Measurements from ENCODE around the gene PPARD. TPM values are rescaled to one million over a fixed set of nuclear protein-coding genes. Genes with fewer than 3 reads are reported as not detected.

Gene PPARD
- total and polyA plus RNA-seq, 2 donors (not counting 1 experiment from before 2014, with no cell fraction given) = 14.8 to 16.3 TPM

- Histone ChIP-seq H3K4me2 (ENCODE audit: extremely low read depth, insufficient read depth, low read length) (peak overlapping the region; percentile 23), H2AFZ (ENCODE audit: low read length) (no peak overlapping the region), H3K9me3 (ENCODE audit: control insufficient read depth, insufficient read depth, low read depth, low read length) (no peaks in the 10 kb centered on the region), H3K36me3 (ENCODE audit: control insufficient read depth, insufficient read depth, low read length) (no peaks in the 10 kb centered on the region), H3K79me2 (ENCODE audit: control insufficient read depth, insufficient read depth, low read length) (peaks cover 35% of the 10 kb centered on the region), H3K27me3 (ENCODE audit: control insufficient read depth, insufficient read depth, low read length) (no peaks in the 10 kb centered on the region), H3K9ac (ENCODE audit: insufficient read depth, low read length) (no peak overlapping the region), H3K27ac (ENCODE audit: insufficient read depth, low read length) (peak overlapping the region; percentile 84), H3K4me3 (replicated peaks in 1 of 4; ENCODE audit: control extremely low read depth in 1 of 4, insufficient read depth in 1 of 4, low read depth in 3 of 4, low read length in 4 of 4) (no peak overlapping the region), H4K20me1 (ENCODE audit: control insufficient read depth, extremely low read depth, insufficient read depth, low read length) (no peaks in the 10 kb centered on the region), H3K4me1 (ENCODE audit: control insufficient read depth, extremely low read depth, insufficient read depth, low read length) (peaks cover 23% of the 10 kb centered on the region)
- TF ChIP-seq CTCF (conservative IDR thresholded peaks at IDR 0.05 in 1 of 2, IDR thresholded peaks at IDR 0.05 in 1 of 2; ENCODE audit: low read depth in 1 of 2, low read length in 2 of 2) (no peak), EZH2 (IDR thresholded peaks at IDR 0.05; ENCODE audit: low read length, missing control alignments) (no peak)
- no peak for DNase-seq (ENCODE audit: low read depth in 2 of 2)
Observed at GRCh38 chr6:35376281-35376680, 33.9 kb downstream of the PPARD start.

- Histone ChIP-seq H3K27me3 (ENCODE audit: control insufficient read depth, insufficient read depth, low read length) (no peaks in the 10 kb centered on the region), H3K27ac (ENCODE audit: insufficient read depth, low read length) (peak overlapping the region; percentile 84), H3K9me3 (ENCODE audit: control insufficient read depth, insufficient read depth, low read depth, low read length) (no peaks in the 10 kb centered on the region), H4K20me1 (ENCODE audit: control insufficient read depth, extremely low read depth, insufficient read depth, low read length) (no peaks in the 10 kb centered on the region), H3K4me1 (ENCODE audit: control insufficient read depth, extremely low read depth, insufficient read depth, low read length) (peaks cover 25% of the 10 kb centered on the region), H3K79me2 (ENCODE audit: control insufficient read depth, insufficient read depth, low read length) (peaks cover 33% of the 10 kb centered on the region), H3K9ac (ENCODE audit: insufficient read depth, low read length) (no peak overlapping the region), H3K4me3 (replicated peaks in 1 of 4; ENCODE audit: control extremely low read depth in 1 of 4, insufficient read depth in 1 of 4, low read depth in 3 of 4, low read length in 4 of 4) (peak overlapping the region in 1 of 4 experiments; percentile 4), H2AFZ (ENCODE audit: low read length) (no peak overlapping the region), H3K36me3 (ENCODE audit: control insufficient read depth, insufficient read depth, low read length) (no peaks in the 10 kb centered on the region), H3K4me2 (ENCODE audit: extremely low read depth, insufficient read depth, low read length) (peak overlapping the region; percentile 38)
- peak; percentile 52 to 78 for DNase-seq (ENCODE audit: low read depth in 2 of 2)
- TF ChIP-seq EZH2 (IDR thresholded peaks at IDR 0.05; ENCODE audit: low read length, missing control alignments) = no peak
- no peak for TF ChIP-seq CTCF (conservative IDR thresholded peaks at IDR 0.05 in 1 of 2, IDR thresholded peaks at IDR 0.05 in 1 of 2; ENCODE audit: low read depth in 1 of 2, low read length in 2 of 2)
Observed at GRCh38 chr6:35377002-35377401, 34.6 kb downstream of the PPARD start.

GRCh38 chr6:35378261-35378660, 35.9 kb downstream of the PPARD start:
- H3K9ac ChIP-seq (ENCODE audit: insufficient read depth, low read length) = no peak overlapping the region
- peaks cover 29% of the 10 kb centered on the region for H3K79me2 ChIP-seq (ENCODE audit: control insufficient read depth, insufficient read depth, low read length)
- H2AFZ ChIP-seq (ENCODE audit: low read length) = no peak overlapping the region
- no peak overlapping the region for H3K4me2 ChIP-seq (ENCODE audit: extremely low read depth, insufficient read depth, low read length)
- TF ChIP-seq CTCF (conservative IDR thresholded peaks at IDR 0.05 in 1 of 2, IDR thresholded peaks at IDR 0.05 in 1 of 2; ENCODE audit: low read depth in 1 of 2, low read length in 2 of 2) (no peak), EZH2 (IDR thresholded peaks at IDR 0.05; ENCODE audit: low read length, missing control alignments) (no peak)
- H3K9me3 ChIP-seq (ENCODE audit: control insufficient read depth, insufficient read depth, low read depth, low read length) = no peaks in the 10 kb centered on the region
- H3K4me3 ChIP-seq (replicated peaks in 1 of 4; ENCODE audit: control extremely low read depth in 1 of 4, insufficient read depth in 1 of 4, low read depth in 3 of 4, low read length in 4 of 4) = no peak overlapping the region
- H3K36me3 ChIP-seq (ENCODE audit: control insufficient read depth, insufficient read depth, low read length) = no peaks in the 10 kb centered on the region
- no peaks in the 10 kb centered on the region for H3K27me3 ChIP-seq (ENCODE audit: control insufficient read depth, insufficient read depth, low read length)
- no peaks in the 10 kb centered on the region for H4K20me1 ChIP-seq (ENCODE audit: control insufficient read depth, extremely low read depth, insufficient read depth, low read length)
- no peak overlapping the region for H3K27ac ChIP-seq (ENCODE audit: insufficient read depth, low read length)
- H3K4me1 ChIP-seq (ENCODE audit: control insufficient read depth, extremely low read depth, insufficient read depth, low read length) = peaks cover 25% of the 10 kb centered on the region
- no peak for DNase-seq (ENCODE audit: low read depth in 2 of 2)
